ENCODE results near the gene HIPK3. TPM values are rescaled to one million over a fixed set of nuclear protein-coding genes. Genes with fewer than 3 reads are reported as not detected.

Gene HIPK3
- total RNA-seq, 6 experiments from 2014 or later: 40.8 to 52.5 (median 47.3) TPM

DNA sequence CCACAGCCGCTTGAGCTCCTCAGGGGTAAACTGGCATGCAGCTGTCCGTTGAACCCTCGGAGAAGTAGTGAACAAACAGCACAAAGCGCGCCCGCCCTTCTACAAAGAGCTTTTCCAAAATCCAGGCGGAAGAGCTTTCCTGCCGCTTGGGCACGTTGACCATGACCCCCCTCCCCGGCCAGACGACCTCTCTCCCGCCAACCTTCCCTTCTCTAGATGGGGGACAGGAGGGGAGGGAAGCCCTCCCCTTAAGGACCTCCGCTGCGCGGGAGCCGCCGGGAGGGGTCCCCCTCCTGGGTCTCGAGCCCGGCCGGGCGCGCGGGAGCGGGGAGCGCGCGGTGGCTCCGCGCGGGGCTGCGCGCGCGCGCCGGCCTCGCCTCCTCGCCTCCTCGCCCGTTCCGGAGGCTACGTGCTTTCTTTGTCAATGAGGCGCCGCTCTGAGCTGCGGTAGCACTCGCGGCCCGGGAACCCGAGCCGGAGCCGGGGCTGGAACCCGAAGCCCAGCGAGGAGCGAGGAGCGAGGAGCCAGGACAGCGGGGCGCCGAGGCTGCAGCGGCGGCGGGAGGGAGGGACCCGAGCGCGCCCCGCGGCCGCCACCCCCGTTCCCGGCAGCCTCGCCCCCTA is 118.6 kb downstream of the HIPK3 start, which contains the start of gene KIAA1549L:
Gene KIAA1549L (plus strand): TSS at position 421 of the 624 bp plus-strand sequence.
- Mint-ChIP-seq H3K4me1 (ENCODE audit: low read depth) (peaks cover 47% of the 10 kb centered on the region), H3K27ac (peak within 1 kb of the TSS; percentile 67), H3K27me3 (ENCODE audit: insufficient read depth) (peaks cover 3% of the 10 kb centered on the region; the same call in 1 of the 2 replicates), H3K9me3 (no peaks in the 10 kb centered on the region), H3K4me3 (peak within 1 kb of the TSS; percentile 91), H3K36me3 (ENCODE audit: low read depth) (peaks cover 6% of the 10 kb centered on the region; the same call in 1 of the 2 replicates)
- DNase-seq: no peak
- TF ChIP-seq, protein P1, sequence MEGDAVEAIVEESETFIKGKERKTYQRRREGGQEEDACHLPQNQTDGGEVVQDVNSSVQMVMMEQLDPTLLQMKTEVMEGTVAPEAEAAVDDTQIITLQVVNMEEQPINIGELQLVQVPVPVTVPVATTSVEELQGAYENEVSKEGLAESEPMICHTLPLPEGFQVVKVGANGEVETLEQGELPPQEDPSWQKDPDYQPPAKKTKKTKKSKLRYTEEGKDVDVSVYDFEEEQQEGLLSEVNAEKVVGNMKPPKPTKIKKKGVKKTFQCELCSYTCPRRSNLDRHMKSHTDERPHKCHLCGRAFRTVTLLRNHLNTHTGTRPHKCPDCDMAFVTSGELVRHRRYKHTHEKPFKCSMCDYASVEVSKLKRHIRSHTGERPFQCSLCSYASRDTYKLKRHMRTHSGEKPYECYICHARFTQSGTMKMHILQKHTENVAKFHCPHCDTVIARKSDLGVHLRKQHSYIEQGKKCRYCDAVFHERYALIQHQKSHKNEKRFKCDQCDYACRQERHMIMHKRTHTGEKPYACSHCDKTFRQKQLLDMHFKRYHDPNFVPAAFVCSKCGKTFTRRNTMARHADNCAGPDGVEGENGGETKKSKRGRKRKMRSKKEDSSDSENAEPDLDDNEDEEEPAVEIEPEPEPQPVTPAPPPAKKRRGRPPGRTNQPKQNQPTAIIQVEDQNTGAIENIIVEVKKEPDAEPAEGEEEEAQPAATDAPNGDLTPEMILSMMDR (IDR thresholded peaks at IDR 0.05): no peak

DNA sequence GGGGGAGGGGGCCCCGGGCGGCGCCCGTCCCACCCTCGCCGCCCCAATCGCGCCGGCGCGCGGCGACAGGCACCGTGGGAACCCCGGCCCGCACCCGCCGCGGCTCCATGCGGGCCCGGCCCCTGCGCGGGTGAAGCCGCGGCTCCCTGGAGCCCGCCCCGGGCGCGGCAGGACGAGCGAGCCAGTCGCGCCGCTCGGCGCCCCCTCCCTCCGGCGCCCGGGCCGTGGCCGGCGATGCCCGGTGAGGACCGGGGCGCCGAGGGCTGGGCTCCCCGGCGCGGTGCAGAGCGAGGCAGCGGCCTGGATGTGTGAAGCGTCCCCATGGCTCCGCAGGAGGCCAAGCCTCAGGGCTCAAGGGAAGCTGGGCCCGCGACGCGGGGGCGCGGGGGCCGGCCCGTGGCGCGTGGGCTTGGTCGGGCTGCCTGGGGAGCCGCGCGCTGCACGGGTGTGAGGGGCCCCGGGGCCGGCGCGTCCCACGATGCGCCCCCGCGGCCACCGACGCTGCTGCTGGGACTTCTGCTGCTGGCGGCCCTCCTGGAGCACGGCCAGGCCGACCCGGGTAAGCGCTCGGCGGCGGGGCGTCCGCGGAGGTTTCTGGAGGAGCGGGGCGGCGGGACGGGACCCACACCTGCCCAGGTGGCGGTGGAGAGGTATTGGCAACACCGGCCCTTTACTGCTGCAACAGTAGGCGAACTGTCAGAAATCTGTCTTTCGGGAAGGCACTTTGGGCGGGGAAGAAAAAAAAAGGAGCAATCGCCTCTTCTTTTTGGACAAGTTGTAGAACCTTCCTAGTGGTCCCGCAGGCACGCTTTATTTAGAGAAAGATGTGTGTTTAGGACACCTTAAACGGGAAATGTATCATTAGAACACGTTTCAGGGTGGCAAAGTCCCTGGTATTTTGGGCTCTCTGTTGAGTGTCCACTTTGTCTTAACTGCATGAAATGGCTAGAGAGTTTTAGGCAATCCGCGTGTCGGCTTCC is 119.4 kb downstream of the HIPK3 start:
- Mint-ChIP-seq H3K27ac (peak overlapping the region; percentile 64; the same call in 1 of the 2 replicates), H3K4me1 (ENCODE audit: low read depth) (peaks cover 39% of the 10 kb centered on the region), H3K36me3 (ENCODE audit: low read depth) (peaks cover 6% of the 10 kb centered on the region; the same call in 1 of the 2 replicates), H3K27me3 (ENCODE audit: insufficient read depth) (peaks cover 3% of the 10 kb centered on the region; the same call in 1 of the 2 replicates), H3K9me3 (no peaks in the 10 kb centered on the region), H3K4me3 (peak overlapping the region; percentile 91)
- no peak for DNase-seq
- TF ChIP-seq, protein P1 (IDR thresholded peaks at IDR 0.05): no peak

DNA sequence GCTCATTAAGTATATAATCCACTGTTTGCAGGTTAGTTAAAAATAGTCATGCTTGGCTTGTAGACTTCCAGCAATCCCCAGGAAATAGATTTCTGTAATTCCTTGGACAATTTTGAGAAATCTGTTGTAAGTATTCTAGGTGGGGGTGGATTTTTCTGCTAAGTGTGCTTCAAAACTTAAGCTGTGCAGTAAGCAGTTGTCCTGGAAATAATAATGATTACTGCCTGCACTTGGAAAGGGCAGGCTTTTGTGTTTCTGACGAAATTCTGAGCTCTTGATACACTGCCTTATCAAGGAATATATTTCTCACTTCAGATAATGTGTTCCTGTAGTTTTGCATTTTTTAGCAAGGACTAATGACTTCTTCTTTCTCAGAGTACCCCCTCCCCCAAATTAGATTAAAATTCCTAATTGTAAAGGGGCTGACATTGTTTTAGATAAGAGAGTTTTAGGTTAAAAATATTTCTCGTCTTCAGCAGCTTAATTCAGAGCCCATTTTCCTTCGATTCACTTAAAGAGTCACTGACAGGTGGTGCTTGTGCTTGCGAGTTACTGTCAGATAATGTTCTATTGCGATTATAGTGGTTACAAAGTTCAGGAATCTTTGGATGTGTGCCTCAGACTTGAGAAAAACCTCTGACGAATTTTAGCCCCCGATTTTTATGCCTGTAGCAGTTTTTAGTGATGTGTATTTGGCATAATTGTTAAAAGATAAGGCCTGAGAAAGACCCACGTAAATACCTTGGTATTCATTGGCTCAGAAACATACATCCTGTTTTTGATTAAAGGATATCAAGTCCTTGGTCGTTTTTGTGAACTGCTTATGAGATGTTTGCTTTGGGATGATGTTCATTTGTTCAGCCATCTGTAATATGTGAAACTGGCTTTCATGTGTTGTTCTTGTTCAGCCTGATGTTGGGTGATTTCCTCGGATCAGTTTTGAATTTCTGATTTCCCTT is 120.5 kb downstream of the HIPK3 start:
- peak overlapping the region; percentile 87 for H3K27ac Mint-ChIP-seq
- no peaks in the 10 kb centered on the region for H3K9me3 Mint-ChIP-seq
- H3K4me1 Mint-ChIP-seq (ENCODE audit: low read depth): peaks cover 28% of the 10 kb centered on the region
- TF ChIP-seq, protein P1 (IDR thresholded peaks at IDR 0.05): no peak
- H3K27me3 Mint-ChIP-seq (ENCODE audit: insufficient read depth): peaks cover 3% of the 10 kb centered on the region; the same call in 1 of the 2 replicates
- H3K36me3 Mint-ChIP-seq (ENCODE audit: low read depth): peaks cover 6% of the 10 kb centered on the region; the same call in 1 of the 2 replicates
- DNase-seq: peak; percentile 41
- peak overlapping the region; percentile 91 for H3K4me3 Mint-ChIP-seq

DNA sequence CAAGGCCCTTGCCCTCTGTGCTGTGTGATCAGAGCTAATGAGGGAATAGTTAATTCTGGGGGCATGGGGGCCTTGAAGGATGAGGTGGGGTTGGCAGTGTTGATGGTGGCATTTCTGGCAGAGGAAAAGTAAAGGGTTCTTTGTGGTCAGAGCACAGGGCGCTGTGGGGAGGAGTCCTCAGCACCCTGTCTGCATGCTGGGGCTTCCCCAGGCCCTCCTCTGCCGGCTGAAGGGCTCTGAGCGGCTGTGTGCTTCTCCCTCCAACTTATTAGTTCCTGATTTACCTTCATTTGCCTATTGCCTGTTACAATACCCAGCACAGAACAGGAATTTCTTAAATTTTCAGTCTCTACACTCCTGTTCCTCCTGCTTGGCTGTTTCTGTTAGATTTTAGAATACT is 122.8 kb downstream of the HIPK3 start:
- TF ChIP-seq, protein P1 (IDR thresholded peaks at IDR 0.05): no peak
- Mint-ChIP-seq H3K27me3 (ENCODE audit: insufficient read depth) (no peaks in the 10 kb centered on the region), H3K36me3 (ENCODE audit: low read depth) (peaks cover 14% of the 10 kb centered on the region; the same call in 1 of the 2 replicates), H3K4me1 (ENCODE audit: low read depth) (peaks cover 8% of the 10 kb centered on the region), H3K27ac (no peak overlapping the region), H3K4me3 (no peak overlapping the region), H3K9me3 (no peaks in the 10 kb centered on the region)
- DNase-seq: no peak
